Fibroblast of the aortic adventitia (primary cell): ENCODE data around the gene HOXC5. TPM values are rescaled to one million over a fixed set of nuclear protein-coding genes. Genes with fewer than 3 reads are reported as not detected.

ENCODE experiments used
- DNase-seq: peaks from one replicate; pipeline ENCODE4 v3.0.0-alpha.2; 2010; ENCODE audit warnings: low read depth
- H3K4me3 ChIP-seq: 2 replicates; pipeline ENCODE4 v1.5.1; 2011; ENCODE audit warnings: low read depth, mild to moderate bottlenecking, control low read depth, low read length, moderate library complexity
- total RNA-seq: library from RNA; depleted of rRNA; stranded (reverse); fragments of >200 nt; gene quantifications from 2 replicates; pipeline ENCODE4 v1.2.3, GENCODE V29; 2012; ENCODE audit warnings: low replicate concordance
- TF ChIP-seq, protein P1 (sequence below): IDR thresholded peaks from 2 replicates; pipeline ENCODE4 v1.5.1; 2011; ENCODE audit warnings: mild to moderate bottlenecking, low read length, control low read depth, inconsistent platforms; ENCODE audit not compliant: insufficient read depth

HOXC5 gene
- total RNA-seq, 1 donor: 0.18 TPM

DNA sequence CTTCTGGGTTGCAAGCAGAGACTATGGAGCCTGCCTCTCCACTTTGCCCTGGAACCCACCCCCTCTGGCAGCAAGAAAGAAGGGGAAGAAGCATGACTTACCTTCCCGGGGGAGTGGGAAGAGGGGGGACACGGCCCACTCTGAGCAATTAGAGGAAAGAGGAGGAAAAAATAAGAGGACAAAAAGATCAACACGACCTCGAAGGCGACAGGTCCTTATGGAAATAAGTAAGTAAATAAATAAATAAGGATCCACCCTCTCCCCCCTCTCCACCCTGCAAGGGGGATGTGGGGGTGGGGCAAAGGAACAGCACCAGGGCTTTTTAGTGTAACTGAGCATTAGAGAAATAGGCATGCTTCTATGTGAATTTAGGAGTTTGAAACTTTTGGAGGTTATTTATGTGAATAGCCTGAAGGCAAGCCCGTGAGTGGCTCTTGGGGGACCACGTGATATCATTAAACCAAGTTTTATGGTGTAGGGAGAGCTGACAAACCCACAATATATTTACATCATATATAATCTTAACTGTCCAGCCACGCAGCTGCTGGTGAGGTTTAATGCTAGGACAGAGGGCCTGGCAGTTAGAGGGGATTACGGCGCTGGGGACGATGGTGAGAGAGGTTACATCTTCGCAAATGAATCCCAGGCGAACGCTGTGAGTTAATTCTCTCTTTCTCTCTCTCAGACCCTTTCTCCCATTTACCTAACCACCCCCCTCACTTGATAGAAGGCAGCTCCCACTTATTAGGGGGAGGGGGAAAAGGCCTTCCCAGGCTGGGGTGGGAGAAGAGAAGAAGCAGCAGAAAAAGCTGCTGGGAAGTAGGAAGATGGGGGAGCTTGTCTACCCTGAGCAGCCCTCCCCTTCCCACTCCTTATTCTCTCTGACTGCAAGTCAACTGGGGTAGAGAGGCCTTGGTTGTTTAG lies 4.8 kb downstream of the HOXC5 start:
- no peak overlapping the region for H3K4me3 ChIP-seq
- TF ChIP-seq, protein P1, sequence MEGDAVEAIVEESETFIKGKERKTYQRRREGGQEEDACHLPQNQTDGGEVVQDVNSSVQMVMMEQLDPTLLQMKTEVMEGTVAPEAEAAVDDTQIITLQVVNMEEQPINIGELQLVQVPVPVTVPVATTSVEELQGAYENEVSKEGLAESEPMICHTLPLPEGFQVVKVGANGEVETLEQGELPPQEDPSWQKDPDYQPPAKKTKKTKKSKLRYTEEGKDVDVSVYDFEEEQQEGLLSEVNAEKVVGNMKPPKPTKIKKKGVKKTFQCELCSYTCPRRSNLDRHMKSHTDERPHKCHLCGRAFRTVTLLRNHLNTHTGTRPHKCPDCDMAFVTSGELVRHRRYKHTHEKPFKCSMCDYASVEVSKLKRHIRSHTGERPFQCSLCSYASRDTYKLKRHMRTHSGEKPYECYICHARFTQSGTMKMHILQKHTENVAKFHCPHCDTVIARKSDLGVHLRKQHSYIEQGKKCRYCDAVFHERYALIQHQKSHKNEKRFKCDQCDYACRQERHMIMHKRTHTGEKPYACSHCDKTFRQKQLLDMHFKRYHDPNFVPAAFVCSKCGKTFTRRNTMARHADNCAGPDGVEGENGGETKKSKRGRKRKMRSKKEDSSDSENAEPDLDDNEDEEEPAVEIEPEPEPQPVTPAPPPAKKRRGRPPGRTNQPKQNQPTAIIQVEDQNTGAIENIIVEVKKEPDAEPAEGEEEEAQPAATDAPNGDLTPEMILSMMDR: no peak
- DNase-seq: no peak

DNA sequence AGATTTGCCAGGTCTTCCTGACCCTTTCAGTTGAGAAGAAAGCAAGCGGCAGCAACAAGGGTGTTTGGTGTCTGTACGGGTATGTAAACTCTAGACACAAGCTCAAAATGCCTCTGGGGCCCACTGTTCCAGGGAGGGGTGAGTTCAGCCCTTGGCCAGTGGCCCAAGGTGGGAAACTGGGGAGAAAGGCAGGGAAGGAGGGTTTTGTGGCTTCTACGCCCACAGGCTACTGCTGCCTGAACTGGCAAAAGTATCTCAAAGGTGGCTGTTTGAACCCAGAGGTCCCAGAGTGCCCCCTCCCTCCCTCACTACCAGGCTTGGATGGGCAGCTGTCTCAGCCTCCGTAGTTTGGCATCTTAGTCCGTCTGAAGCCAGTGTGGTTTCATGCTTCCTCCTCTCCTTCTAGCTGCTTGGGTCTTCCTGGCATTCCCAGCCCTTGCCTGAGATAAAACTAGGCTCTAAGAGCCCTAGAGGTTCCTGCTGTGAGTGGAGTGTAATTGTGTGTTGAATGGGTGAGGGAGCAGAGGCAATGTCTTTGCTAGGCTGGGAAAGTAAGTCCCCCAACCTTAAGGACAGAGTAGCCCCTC lies 5.5 kb downstream of the HOXC5 start:
- H3K4me3 ChIP-seq: no peak overlapping the region
- TF ChIP-seq, protein P1: no peak
- DNase-seq: no peak

DNA sequence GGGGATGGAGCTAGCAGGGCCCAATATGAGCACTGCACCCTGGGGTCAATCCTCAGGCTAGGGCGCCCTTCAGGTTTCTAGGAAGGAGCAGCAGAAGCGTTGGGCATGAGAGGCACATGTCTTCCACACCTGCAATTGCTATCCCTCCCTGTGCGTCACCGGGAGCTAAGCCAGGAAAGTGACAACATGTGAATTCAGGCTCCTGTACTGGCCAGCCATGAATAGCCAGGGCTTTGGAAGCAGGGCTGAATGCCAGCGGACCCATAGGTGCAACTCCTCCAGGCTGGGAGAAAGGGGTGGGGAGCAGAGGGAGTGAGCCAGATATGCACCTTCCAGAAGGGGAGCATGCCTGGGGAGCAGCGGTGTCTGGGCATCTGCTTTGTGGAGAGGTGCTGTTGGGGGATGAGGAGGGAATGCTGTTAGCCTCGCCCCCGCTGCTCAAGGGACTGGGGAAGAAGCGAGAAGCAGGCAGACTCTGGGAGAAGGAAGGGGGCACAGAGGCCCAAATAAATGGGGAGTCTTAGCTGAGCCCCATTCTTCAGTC lies 6.1 kb downstream of the HOXC5 start:
- TF ChIP-seq, protein P1: no peak
- DNase-seq: no peak
- no peak overlapping the region for H3K4me3 ChIP-seq

DNA sequence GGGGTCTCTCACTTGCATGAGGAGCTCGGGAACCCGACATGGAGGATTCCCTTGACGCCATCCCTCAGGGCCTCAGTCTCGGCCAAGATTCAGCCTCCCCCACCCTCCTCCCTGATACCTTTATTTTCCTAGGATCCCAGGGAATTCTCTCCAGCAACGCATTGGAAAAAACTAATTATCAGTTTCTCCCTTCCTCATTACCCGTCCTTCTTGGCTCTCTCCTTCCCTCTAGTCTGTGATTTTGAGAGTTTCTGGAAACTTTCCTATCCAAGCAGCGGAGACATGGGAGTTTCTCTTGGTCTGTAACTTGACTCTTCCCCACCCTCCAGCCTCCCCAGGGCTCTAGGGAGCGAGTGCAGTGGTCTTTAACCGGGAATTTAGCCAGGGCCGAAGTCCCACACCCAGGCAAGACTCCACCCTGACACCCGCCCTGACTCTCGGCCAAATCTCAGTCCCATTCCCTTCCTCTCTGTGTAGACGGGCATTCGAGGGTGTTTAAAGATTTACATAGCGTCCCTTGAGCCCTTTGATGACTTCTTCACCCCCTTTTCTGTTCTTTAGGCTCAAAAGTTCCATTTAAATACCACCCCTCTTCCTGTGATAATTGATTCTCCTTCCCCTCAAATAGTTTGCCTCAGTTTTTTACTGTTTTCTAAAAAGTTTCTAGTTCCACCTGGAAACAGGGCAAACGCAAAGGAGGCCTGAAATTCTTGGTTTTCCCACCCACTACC lies 6.7 kb downstream of the HOXC5 start:
- H3K4me3 ChIP-seq: no peak overlapping the region
- peak; percentile 78 for DNase-seq
- TF ChIP-seq, protein P1: no peak

DNA sequence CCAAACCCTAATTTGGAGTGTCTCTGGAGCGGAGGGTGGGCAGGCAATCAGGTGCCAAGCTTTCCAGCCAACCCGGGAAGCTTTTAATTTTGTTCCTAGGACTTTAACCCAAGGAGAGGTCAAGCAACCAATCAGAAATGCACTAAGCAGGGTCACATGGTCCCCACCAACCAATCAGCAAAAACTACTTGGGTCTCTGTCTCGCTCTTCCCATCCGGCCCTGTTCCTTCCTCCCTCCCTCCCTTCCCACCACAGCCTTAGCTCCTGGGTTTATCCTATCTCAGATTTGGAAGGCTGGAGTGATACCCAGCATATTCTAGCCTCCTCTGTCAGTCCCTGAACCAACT lies 7.3 kb downstream of the HOXC5 start:
- DNase-seq: no peak
- no peak overlapping the region for H3K4me3 ChIP-seq
- TF ChIP-seq, protein P1: no peak

DNA sequence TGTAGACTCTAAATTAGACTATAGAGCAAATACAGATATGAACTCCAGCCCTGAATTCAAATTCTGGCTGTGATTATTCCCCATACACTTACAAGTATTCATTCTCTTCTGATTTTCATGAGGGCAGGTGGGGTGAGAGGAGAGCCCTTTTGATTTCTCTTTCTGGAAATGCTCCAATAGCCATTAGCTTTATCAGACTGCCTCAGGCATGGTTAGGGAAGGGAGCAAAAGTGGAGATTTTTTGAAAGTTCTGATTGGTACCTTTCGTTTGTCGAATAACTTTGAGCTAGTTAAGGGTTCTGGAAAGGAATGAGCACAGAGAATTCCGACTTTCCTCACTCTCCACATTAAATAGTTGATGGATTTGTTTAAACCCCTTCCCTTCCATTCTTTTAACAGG lies 7.8 kb downstream of the HOXC5 start:
- DNase-seq: no peak
- no peak overlapping the region for H3K4me3 ChIP-seq
- TF ChIP-seq, protein P1: no peak
